GM18519 (cell line): ENCODE results near the gene DPYD.

Source experiments
- ATAC-seq: cut with Tn5 transposase; IDR thresholded peaks from one replicate; pipeline ENCODE4 v1.9.1; 2021; ENCODE audit warnings: mild to moderate bottlenecking, moderate library complexity; ENCODE audit not compliant: unreplicated experiment, low FRiP score

DPYD gene

GRCh38 chr1:97120806-97121205 lies 800.0 kb downstream of the DPYD start:
- ATAC-seq = no peak

GRCh38 chr1:97119260-97120158 lies 801.3 kb downstream of the DPYD start:
- no peak for ATAC-seq

GRCh38 chr1:97114842-97115241 lies 806.0 kb downstream of the DPYD start:
- no peak for ATAC-seq

- no peak for ATAC-seq
Measured at GRCh38 chr1:97112442-97112841, 808.4 kb downstream of the DPYD start.

- ATAC-seq = no peak
Measured at GRCh38 chr1:97108179-97108578, 812.7 kb downstream of the DPYD start.

DNA sequence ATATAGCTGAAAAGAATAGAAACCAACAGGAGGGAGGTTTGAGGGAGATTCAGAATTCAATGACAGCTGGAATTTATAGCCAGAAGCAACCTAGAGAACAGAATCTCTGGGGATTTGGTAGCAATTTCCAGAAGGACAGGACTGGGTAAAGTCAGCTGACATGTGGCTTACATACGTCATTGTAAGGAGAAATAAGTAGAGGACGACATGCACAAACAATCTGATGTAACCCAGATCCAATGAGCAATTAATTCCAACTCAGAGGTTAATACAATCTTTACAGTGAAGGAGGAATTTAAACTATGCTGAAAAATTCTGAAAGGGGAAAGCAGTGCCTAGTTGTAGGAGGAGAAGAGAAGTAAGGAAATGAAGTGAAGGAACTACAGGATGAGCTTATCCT lies 815.3 kb downstream of the DPYD start:
- no peak for ATAC-seq

DNA sequence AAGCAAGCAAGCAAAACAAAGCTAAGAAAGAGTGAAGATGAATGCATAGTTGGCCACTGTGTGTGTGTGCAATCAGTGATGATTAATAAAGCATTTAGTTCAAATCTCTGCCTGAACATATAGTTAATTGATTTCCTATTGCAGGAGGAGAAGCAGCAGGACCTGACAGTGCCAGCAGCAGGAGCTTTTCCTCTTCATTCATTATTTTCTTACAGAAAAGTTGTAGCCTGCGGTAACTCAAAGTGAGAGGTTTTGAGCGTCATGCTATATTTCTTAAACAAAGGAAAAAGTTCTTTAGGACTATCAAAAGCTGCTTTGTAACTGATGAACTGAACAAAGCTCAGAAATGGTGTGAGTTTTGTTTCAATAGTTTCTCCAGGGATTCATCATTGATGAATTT lies 819.3 kb downstream of the DPYD start:
- ATAC-seq = no peak

- no peak for ATAC-seq
Measured at GRCh38 chr1:97097404-97097925, 823.4 kb downstream of the DPYD start.

- ATAC-seq = no peak
Measured at GRCh38 chr1:97095764-97096163, 825.1 kb downstream of the DPYD start.

- ATAC-seq = no peak
Measured at GRCh38 chr1:97094247-97094972, 826.4 kb downstream of the DPYD start.

- no peak for ATAC-seq
Measured at GRCh38 chr1:97093741-97094140, 827.1 kb downstream of the DPYD start.

DNA sequence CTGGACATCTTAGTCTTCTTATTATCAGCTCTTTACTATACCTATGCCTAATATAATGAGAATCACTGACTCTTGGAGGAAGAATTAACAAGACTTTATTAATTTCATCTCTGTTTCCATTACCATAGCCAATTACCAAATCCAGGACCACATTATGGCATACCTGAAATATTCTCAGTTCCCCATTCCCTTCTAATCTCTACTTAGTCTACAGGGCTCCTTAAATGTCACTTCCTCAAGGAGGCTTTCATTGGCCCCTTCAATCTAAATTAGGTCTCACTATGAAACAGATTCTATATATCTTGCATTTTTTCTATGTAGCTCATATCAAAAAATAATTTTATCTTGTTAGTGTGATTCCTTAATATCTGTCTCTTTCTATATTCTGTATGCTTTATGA lies 828.0 kb downstream of the DPYD start:
- ATAC-seq = no peak

DNA sequence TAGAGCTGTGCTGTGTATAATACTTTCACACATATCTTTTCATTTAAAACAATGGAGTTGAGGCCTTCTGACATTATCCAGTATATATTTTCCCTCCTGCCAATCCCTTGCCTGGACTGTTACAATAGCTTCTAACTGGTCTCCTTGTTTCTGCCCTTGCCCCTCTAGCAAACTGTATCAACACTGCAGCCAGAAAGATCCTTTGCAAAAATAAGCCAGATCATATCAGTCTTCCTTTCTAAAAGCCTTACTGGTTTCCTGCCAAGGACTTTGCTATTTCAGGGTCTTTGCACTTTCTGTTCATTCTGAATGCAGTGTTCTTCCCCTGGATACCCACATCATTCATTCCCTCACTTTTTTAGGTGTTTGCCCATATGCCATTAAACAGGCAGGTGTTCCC lies 829.2 kb downstream of the DPYD start:
- no peak for ATAC-seq

DNA sequence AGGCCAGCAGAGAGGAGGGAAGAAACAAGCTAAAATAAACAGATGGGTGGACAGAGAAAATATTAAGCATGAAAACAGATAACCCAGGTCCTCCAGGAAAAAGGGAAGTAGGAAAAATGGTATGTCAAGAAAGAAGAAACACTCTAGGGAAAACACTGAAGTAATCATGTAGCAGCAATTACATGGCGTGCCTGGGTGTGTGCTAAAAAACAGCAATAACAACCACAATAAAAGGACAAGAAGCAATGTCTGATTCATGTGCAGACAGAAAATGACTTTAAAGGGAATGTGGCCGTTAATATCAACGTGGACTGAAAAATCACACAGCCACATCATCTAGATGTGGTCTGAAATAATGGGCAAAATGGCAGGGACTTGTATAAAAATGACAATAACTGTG lies 829.6 kb downstream of the DPYD start:
- no peak for ATAC-seq

GRCh38 chr1:97090725-97091124 lies 830.1 kb downstream of the DPYD start:
- no peak for ATAC-seq

DNA sequence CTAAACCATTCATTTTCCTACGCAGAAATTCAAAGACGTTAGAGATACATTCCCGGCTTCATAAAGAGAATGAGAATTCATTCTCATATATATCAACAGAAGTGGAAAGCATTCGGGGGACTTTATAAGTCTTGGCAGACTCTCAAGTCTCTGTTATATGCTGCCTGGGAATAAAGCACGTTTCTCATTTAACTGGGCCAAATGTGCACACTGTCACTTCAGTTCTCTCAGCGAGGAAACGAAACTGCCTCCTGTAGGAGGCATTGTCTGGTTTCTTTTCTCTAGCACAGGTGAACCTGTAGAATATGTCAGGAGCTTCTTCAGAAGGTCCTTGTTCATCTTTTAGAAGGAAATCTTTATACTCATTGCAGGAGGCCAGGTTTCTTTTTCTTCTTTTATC lies 831.7 kb downstream of the DPYD start:
- ATAC-seq = peak; percentile 49

- ATAC-seq = no peak
Measured at GRCh38 chr1:97088391-97088790, 832.4 kb downstream of the DPYD start.

DNA sequence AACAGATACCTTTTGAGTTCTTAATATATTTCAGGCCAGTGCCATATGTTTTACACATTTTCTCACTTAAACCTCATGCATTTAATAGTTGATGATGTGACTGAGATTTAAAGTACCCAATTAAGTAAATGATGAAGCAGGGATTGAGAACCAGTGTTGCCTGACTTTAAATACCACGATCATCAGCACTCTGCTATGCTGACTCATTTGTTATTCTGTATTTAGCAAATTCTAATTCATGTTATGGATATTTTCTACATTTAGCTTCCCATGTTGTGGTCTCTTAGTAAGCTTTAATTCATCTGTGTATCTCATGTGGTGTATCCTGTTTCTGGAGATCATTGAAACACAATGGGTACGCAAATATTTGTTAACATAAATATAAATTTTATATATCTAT lies 836.3 kb downstream of the DPYD start:
- ATAC-seq = no peak

DNA sequence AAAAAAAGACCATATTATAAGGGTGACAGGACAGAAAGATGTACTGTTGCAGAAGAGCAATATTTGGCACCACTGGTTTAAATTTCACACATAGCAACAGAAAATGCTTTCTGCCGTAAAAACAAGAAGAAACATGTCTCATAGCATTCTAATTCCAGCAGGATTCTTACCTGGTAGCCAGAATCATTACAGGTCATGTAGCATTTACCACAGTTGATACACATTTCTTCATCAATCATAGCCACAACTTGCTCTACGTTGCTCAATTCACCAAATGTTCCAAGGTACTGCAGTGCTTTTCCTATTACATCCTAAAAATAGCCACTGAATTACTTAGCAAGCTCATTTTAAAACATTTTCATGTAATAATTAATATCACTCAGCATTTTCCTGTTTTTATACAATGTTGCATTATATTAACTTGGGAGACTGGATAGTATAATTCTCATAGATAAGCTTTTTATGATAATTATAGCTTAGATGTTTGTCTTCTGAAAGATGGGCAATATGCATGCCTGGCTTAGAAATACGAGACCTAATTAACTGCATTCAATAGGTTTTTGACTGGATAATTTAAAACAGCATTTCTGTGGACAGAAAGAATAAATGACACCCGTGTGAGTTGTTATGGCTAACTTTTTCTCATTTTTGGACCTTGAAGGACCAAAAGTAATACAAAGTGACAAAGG lies 838.5 kb downstream of the DPYD start:
- ATAC-seq = no peak

DNA sequence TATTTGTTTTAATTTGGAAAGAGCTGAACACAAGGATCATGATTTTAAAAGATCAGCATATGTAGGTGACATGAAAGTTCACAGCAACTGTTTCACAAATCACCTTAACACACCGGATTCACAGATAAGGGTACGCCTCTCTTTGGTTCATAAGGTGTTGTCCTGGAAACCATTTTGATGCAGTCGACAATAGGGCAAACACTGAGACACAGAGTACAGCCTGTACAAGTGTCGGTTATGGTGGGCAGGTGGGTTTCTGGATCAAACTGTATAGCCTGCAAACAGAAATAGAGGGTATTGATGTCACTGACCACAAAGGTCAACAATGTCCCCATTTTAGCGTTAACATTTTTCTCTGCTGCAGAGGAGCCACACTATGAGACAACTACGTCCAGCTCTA lies 842.0 kb downstream of the DPYD start:
- no peak for ATAC-seq

GRCh38 chr1:97077221-97077620 lies 843.6 kb downstream of the DPYD start:
- ATAC-seq = no peak
